ENCODE data around the gene WASF3.
"Not testable (repeated sequence)": the region's sequence is repeated elsewhere in the genome, so short reads cannot be mapped to it uniquely, and the experiment has no call there.

WASF3 gene

GRCh38 chr13:26591672-26592071 lies 34.2 kb downstream of the WASF3 start:
- no peak for DNase-seq

DNA sequence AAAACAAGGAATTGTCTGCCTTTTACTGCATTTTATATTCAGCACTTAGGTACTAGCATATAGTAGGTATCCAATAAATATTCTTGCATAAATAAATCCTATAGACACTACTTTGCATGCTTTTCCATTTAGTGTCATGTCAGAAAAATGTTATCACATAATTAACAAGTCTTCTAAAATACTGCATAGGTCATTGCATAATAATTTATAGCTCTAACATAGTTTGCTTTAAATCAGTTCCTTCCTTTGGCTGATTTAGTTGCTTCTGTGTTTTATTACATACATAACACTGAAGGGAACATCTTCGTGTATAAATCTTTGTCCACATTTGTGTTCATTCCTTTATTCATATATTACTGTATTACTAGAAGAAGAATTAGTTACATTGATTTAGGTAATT lies 36.2 kb downstream of the WASF3 start:
- no peak for DNase-seq

GRCh38 chr13:26594363-26594762 lies 36.9 kb downstream of the WASF3 start:
- no peak for DNase-seq

GRCh38 chr13:26596458-26596857 lies 39.0 kb downstream of the WASF3 start:
- DNase-seq, result no peak

- DNase-seq, result no peak
Observed at GRCh38 chr13:26599403-26599802, 41.9 kb downstream of the WASF3 start.

GRCh38 chr13:26599860-26600259 lies 42.4 kb downstream of the WASF3 start:
- DNase-seq, result no peak

DNA sequence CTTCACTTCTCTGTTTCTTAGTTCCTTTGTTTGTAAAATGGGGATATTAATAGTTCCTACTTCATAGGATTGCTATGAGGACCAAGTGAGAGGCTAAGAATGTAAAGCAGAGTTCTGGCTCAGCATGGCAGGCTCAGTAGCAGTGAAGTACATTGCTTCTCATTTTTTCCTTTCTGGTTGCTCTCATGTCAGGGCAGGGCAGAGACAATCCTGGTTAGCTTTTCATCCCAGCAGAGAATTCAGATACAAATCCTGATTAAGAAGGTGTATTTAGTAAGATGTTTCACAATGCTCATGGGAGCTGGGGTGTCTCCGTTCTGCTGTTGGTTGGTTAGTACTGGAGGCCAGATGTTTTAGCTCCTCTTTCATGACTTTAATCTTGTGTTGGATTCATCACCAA lies 42.9 kb downstream of the WASF3 start:
- no peak for DNase-seq

- no peak for DNase-seq
Observed at GRCh38 chr13:26601669-26602068, 44.2 kb downstream of the WASF3 start.

DNA sequence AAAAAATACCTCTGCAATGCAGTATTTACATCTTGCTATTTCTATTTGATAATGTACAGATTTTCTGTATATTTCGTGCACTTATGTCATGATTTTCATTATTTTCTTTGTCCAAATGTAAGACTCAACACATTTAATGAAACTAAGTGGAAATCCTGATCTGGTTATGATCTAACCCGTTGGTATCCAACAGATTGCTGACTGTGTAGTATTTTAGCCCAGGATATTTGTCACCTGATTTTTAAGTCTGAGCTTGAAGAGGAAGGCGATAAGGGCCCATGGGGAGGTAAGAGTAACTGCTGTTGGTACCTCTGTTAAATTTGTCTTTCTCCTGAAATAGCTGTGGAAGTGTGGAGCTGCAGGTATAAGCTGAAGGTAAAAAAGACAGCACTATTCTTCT lies 45.3 kb downstream of the WASF3 start:
- DNase-seq, result no peak

DNA sequence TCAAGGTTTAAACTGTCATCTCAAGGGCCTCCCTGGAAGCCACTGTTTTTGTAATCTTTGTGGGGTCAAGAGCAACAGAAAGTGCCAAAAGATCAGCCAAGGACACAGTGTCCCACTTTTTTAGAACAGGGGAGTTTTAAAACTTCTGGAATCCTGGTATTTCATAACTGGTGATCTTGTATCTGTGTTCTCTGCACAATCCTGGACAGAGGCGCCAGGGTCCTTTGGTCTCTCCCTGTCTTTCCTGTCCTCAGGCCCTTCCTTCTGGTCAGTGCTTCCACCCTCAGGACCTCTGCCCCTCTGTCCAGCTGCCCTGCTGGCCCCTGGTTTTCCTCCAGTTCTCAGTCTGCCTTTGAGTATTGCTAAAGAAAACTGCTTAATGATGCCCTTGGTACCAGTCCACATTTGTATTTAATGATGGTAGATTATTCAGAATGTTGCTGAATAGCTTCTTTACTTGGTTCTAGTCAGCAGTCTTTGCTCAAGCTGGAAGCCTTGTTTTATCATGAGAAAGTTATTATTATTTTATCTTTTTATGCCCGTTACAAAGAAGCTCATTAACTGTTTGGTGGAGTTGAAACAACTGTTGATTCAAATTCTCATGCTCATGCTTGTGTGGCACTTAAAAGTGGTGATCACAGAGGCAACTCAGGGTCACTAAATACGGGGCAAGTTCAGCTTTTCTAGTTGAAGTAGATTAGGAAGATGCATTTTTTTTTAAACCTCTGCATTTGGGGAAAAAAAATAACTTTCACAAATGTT lies 47.5 kb downstream of the WASF3 start:
- DNase-seq, result no peak

- DNase-seq, result no peak
Observed at GRCh38 chr13:26605845-26606244, 48.4 kb downstream of the WASF3 start.

DNA sequence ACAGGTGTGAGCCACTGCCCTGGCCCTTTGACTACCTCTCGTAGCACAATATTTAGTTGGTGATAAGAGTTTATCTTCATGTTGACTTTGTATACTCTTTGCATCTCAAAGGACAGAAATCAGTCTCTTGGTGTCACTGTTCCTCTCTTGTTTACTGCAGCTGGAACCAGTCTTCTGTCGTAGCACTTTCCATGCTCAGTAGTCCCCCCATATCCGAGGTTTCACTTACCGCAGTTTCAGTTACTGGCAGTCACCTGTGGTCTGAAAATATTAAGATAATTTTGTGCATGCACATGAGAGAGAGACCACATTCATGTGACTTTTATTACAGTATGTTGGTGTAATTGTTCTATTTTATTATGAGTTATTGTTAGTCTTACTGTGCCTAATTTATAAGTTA lies 49.1 kb downstream of the WASF3 start:
- no peak for DNase-seq

DNA sequence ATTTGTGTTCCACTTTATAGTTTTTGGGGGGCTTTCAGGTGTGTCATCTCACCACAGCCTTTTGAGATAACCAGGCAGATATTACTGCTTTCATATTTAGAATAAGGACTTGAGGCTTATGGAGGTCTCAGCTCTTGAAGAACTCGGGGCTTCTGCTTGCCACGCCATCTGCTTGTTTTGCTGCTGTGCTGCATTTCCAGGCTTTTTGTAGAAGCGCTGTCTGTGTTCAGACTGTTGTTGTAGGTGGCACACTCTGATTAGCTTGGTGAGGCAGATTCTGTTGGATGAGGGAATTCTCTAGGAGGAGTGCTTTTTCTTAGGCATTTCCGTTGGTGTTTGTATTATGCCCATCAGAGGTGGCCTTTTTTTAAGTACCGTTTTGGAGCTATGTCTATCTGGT lies 57.2 kb downstream of the WASF3 start:
- no peak for DNase-seq

DNA sequence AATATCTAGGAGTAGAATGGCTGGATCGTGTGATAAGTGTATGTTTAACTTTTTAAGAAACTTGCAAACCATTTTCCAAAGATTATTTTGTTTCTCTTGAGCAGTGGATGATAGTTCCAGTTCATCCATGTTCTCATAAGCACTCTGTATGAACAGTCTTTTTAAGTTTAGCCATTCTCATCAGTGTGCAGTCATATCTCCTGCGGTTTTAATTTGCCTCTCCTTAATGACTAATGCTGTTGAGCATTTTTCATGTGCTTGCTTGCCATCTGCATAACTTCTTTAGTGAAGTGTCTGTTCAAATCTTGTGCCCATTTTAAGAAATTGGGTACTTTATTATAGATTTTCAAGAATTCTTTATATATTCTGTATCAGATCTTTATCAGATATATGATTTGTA lies 58.6 kb downstream of the WASF3 start:
- DNase-seq, result no peak

GRCh38 chr13:26618726-26619125 lies 61.2 kb downstream of the WASF3 start:
- DNase-seq, result no peak

GRCh38 chr13:26619358-26619757 lies 61.9 kb downstream of the WASF3 start:
- no peak for DNase-seq

GRCh38 chr13:26621731-26622401 lies 64.4 kb downstream of the WASF3 start:
- no peak for DNase-seq

- DNase-seq, result no peak
Observed at GRCh38 chr13:26623125-26623524, 65.6 kb downstream of the WASF3 start.

- DNase-seq, result no peak
Observed at GRCh38 chr13:26624572-26624971, 67.1 kb downstream of the WASF3 start.

DNA sequence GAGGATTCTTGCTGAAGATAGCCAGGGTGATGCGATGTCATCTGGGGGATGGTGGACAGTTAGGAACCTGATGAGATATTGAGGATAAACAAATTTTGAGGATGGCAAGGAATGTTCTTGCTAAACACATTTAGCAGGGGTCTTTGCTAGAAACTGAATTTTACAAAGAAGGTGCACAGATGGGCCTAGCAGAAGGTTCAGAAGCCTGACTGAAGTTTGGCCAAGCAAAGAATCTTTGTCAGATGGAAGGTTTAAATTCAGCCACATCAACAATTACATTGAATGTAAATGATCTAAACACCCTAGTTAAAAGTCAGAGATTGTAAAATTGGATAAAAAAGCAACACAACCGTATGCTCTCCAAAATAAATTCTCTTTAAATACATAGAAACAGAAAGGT lies 68.8 kb downstream of the WASF3 start:
- no peak for DNase-seq

- DNase-seq, result no peak
Observed at GRCh38 chr13:26628706-26629105, 71.2 kb downstream of the WASF3 start.

- DNase-seq, result no peak
Observed at GRCh38 chr13:26629260-26629825, 71.9 kb downstream of the WASF3 start.

- DNase-seq, result not testable (repeated sequence)
Observed at GRCh38 chr13:26635634-26636033, 78.2 kb downstream of the WASF3 start.

- DNase-seq, result not testable (repeated sequence)
Observed at GRCh38 chr13:26636073-26636472, 78.6 kb downstream of the WASF3 start.

Measured in activated CD4-positive, alpha-beta T cell treated with anti-CD3 and anti-CD28 coated beads, Interleukin-2, amount 50 U/mL, for 4 hours (primary cell).